ENCODE results near the gene TMC2. TPM values are rescaled to one million over a fixed set of nuclear protein-coding genes. Genes with fewer than 3 reads are reported as not detected.

TMC2 gene
- total RNA-seq, 1 donor from 2014 or later: not detected

GRCh38 chr20:2653556-2654383 is 117.4 kb downstream of the TMC2 start:
- H3K4me3 ChIP-seq: peak overlapping the region; percentile 69 to 87
- H3K27me3 ChIP-seq: no peaks in the 10 kb centered on the region
- peak in 1 of 2 donors; percentile 51 for DNase-seq (ENCODE audit: low spot score in 2 of 2)
- intact Hi-C loops (cut with DNase I): loop anchor here (2.0 to 10.0 kb wide), 9 partner anchors 129 to 1189 kb away; partner anchors contain the start of genes DNAAF9, NSFL1C, PCED1A and PTPRA
- no peaks in the 10 kb centered on the region for H3K9me3 ChIP-seq
- no peak for TF ChIP-seq CTCF (IDR thresholded peaks at IDR 0.05)
- H3K27ac ChIP-seq: peak overlapping the region in 1 of 2 donors; percentile 82
- peaks cover 9 to 15% of the 10 kb centered on the region in 2 donors for H3K4me1 ChIP-seq
- peaks cover 40 to 49% of the 10 kb centered on the region in 2 donors for H3K36me3 ChIP-seq

GRCh38 chr20:2654384-2654822 is 118.0 kb downstream of the TMC2 start:
- TF ChIP-seq CTCF (IDR thresholded peaks at IDR 0.05): no peak
- Histone ChIP-seq H3K36me3 (peaks cover 46 to 55% of the 10 kb centered on the region in 2 donors), H3K4me1 (peaks cover 9 to 15% of the 10 kb centered on the region in 2 donors), H3K27me3 (no peaks in the 10 kb centered on the region), H3K27ac (no peak overlapping the region), H3K9me3 (no peaks in the 10 kb centered on the region), H3K4me3 (peak overlapping the region in 1 of 2 donors; percentile 87)
- intact Hi-C loops (cut with DNase I): loop anchor here (5.0 to 10.0 kb wide), 8 partner anchors 147 to 1190 kb away; partner anchors contain the start of genes DNAAF9, NSFL1C, PCED1A and PTPRA
- DNase-seq (ENCODE audit: low spot score in 2 of 2): peak in 1 of 2 donors; percentile 12

GRCh38 chr20:2654831-2655230 is 118.5 kb downstream of the TMC2 start:
- intact Hi-C loops (cut with DNase I): loop anchor here (5.0 to 10.0 kb wide), 8 partner anchors 148 to 1190 kb away; partner anchors contain the start of genes DNAAF9, NSFL1C, PCED1A and PTPRA
- Histone ChIP-seq H3K27me3 (no peaks in the 10 kb centered on the region), H3K27ac (no peak overlapping the region), H3K9me3 (no peaks in the 10 kb centered on the region), H3K4me1 (peaks cover 9 to 15% of the 10 kb centered on the region in 2 donors), H3K36me3 (peaks cover 51 to 60% of the 10 kb centered on the region in 2 donors), H3K4me3 (no peak overlapping the region)
- peak in 1 of 2 donors; percentile 21 for DNase-seq (ENCODE audit: low spot score in 2 of 2)
- TF ChIP-seq CTCF (IDR thresholded peaks at IDR 0.05): no peak

GRCh38 chr20:2655331-2656116 is 119.2 kb downstream of the TMC2 start:
- intact Hi-C loops (cut with DNase I): loop anchor here (10.0 kb wide), 3 partner anchors 349 to 1191 kb away; partner anchors contain the start of genes DNAAF9 and NSFL1C
- H3K27ac ChIP-seq: no peak overlapping the region
- no peak for TF ChIP-seq CTCF (IDR thresholded peaks at IDR 0.05)
- no peaks in the 10 kb centered on the region for H3K9me3 ChIP-seq
- H3K4me1 ChIP-seq: peaks cover 9 to 15% of the 10 kb centered on the region in 2 donors
- peak in 1 of 2 donors; percentile 57 for DNase-seq (ENCODE audit: low spot score in 2 of 2)
- no peak overlapping the region for H3K4me3 ChIP-seq
- H3K27me3 ChIP-seq: no peaks in the 10 kb centered on the region
- peaks cover 57 to 67% of the 10 kb centered on the region in 2 donors for H3K36me3 ChIP-seq

GRCh38 chr20:2656471-2657117 is 120.2 kb downstream of the TMC2 start:
- Histone ChIP-seq H3K36me3 (peaks cover 62 to 74% of the 10 kb centered on the region in 2 donors), H3K9me3 (no peaks in the 10 kb centered on the region), H3K4me1 (peaks cover 9 to 11% of the 10 kb centered on the region in 2 donors), H3K4me3 (no peak overlapping the region), H3K27me3 (no peaks in the 10 kb centered on the region), H3K27ac (no peak overlapping the region)
- intact Hi-C loops (cut with DNase I): loop anchor here (10.0 kb wide), 3 partner anchors 348 to 1192 kb away; partner anchors contain the start of genes DNAAF9 and NSFL1C
- no peak for TF ChIP-seq CTCF (IDR thresholded peaks at IDR 0.05)
- DNase-seq (ENCODE audit: low spot score in 2 of 2): peak in 1 of 2 donors; percentile 39

Measured in ascending aorta (tissue), 2 donors.